Neural progenitor cell (in vitro differentiated cells): ENCODE data around the gene MYRIP. TPM values are rescaled to one million over a fixed set of nuclear protein-coding genes. Genes with fewer than 3 reads are reported as not detected.

ENCODE experiments used
- DNase-seq: peaks from one replicate; pipeline ENCODE4 v3.0.0-alpha.2; 2016; ENCODE audit warnings: low spot score
- H2AFZ ChIP-seq: fragments of 200-600 bp; sonication (generic); replicated peaks from 2 replicates; pipeline ENCODE4 v1.6.1; 2016; ENCODE audit warnings: antibody characterized with exemption
- H3F3A ChIP-seq: fragments of 200-600 bp; sonication (generic); 2 replicates; pipeline ENCODE4 v1.6.1; 2016; ENCODE audit warnings: antibody characterized with exemption, low read depth
- H3K27ac ChIP-seq: fragments of 200-600 bp; sonication (generic); 2 replicates; pipeline ENCODE4 v1.5.1; 2016; ENCODE audit warnings: mild to moderate bottlenecking
- H3K27me3 ChIP-seq: fragments of 200-600 bp; sonication (generic); 2 replicates; pipeline ENCODE4 v1.6.1; 2016; ENCODE audit warnings: mild to moderate bottlenecking, moderate library complexity
- H3K36me3 ChIP-seq: fragments of 200-600 bp; sonication (generic); 2 replicates; pipeline ENCODE4 v1.5.1; 2016
- H3K4me1 ChIP-seq: fragments of 200-600 bp; sonication (generic); 2 replicates; pipeline ENCODE4 v1.6.1; 2016; ENCODE audit warnings: mixed run types
- H3K4me2 ChIP-seq: fragments of 200-600 bp; sonication (generic); 2 replicates; pipeline ENCODE4 v1.6.1; 2016
- H3K4me3 ChIP-seq: fragments of 200-600 bp; sonication (generic); 2 replicates; pipeline ENCODE4 v1.5.1; 2016
- H3K79me2 ChIP-seq: fragments of 200-600 bp; sonication (generic); 2 replicates; pipeline ENCODE4 v1.6.1; 2016; ENCODE audit warnings: low read depth
- H3K9ac ChIP-seq: fragments of 200-600 bp; sonication (generic); 2 replicates; pipeline ENCODE4 v1.6.1; 2016
- H3K9me3 ChIP-seq: fragments of 200-600 bp; sonication (generic); 2 replicates; pipeline ENCODE4 v1.5.1; 2016; ENCODE audit warnings: low read depth
- H4K20me1 ChIP-seq: fragments of 200-600 bp; sonication (generic); 2 replicates; pipeline ENCODE4 v1.6.1; 2016; ENCODE audit warnings: low read depth
- H3K27ac Mint-ChIP-seq: 3 replicates; pipeline ENCODE4 v1.8.0; 2021; ENCODE audit warnings: mixed read lengths
- H3K27me3 Mint-ChIP-seq: 2 replicates; pipeline ENCODE4 v1.8.0; 2022; ENCODE audit warnings: low read depth, mild to moderate bottlenecking, inconsistent platforms, moderate library complexity, mixed read lengths; ENCODE audit not compliant: insufficient read depth
- H3K36me3 Mint-ChIP-seq: 3 replicates; pipeline ENCODE4 v1.8.0; 2021; ENCODE audit warnings: mixed read lengths
- H3K4me1 Mint-ChIP-seq: 3 replicates; pipeline ENCODE4 v1.8.0; 2021; ENCODE audit warnings: mixed read lengths
- H3K4me3 Mint-ChIP-seq: 3 replicates; pipeline ENCODE4 v1.8.0; 2021; ENCODE audit warnings: mild to moderate bottlenecking, moderate library complexity, mixed read lengths
- H3K9me3 Mint-ChIP-seq: 3 replicates; pipeline ENCODE4 v1.8.0; 2020; ENCODE audit warnings: mixed read lengths
- EZH2 ChIP-seq: fragments of 200-600 bp; sonication (generic); IDR thresholded peaks from 2 replicates; pipeline ENCODE4 v1.6.1; 2017; ENCODE audit warnings: antibody characterized with exemption, mild to moderate bottlenecking, moderate library complexity
- EZH2phosphoT487 ChIP-seq: fragments of 200-600 bp; sonication (generic); IDR thresholded peaks from 2 replicates; pipeline ENCODE4 v1.6.1; 2017; ENCODE audit warnings: antibody characterized with exemption
- total RNA-seq: library from RNA; depleted of rRNA; stranded (reverse); fragments of >200 nt; gene quantifications from 2 replicates; pipeline ENCODE4 v1.2.3, GENCODE V29; 2015; ENCODE audit warnings: low replicate concordance
- TF ChIP-seq, protein P1 (sequence below): fragments of 200-600 bp; sonication (generic); IDR thresholded peaks from 2 replicates; pipeline ENCODE4 v1.5.1; 2017; ENCODE audit warnings: antibody characterized with exemption, mild to moderate bottlenecking

Gene MYRIP
- total RNA-seq, 1 donor from 2014 or later = 0.62 TPM

DNA sequence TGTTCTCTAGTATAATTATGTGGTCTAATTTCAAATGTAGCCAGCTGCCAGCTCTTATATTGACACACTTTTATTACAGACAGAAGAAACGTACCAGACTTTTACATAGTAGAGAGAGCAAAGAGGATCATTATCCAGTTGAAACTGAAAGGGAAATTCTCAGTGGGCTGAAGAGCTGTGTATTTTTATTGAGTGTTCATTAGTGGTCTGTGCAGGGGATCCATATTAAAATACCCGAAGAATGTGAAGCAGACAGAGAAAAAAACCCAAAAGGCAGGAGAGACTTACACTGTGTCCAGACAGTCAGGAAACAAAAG, 41.3 kb downstream of the MYRIP start:
- Histone ChIP-seq H3K4me1 (no peaks in the 10 kb centered on the region), H3K9ac (no peak overlapping the region), H3K4me2 (no peak overlapping the region), H3K9me3 (no peaks in the 10 kb centered on the region), H3K27ac (no peak overlapping the region), H3K79me2 (no peaks in the 10 kb centered on the region), H2AFZ (no peak overlapping the region), H3K36me3 (no peaks in the 10 kb centered on the region), H3K27me3 (no peaks in the 10 kb centered on the region), H3F3A (no peaks in the 10 kb centered on the region), H3K4me3 (no peak overlapping the region), H4K20me1 (no peaks in the 10 kb centered on the region)
- Mint-ChIP-seq H3K27me3 (peaks cover 2% of the 10 kb centered on the region), H3K27ac (no peak overlapping the region), H3K9me3 (no peaks in the 10 kb centered on the region), H3K4me1 (peaks cover 5% of the 10 kb centered on the region), H3K36me3 (no peaks in the 10 kb centered on the region), H3K4me3 (no peak overlapping the region)
- TF ChIP-seq, protein P1, sequence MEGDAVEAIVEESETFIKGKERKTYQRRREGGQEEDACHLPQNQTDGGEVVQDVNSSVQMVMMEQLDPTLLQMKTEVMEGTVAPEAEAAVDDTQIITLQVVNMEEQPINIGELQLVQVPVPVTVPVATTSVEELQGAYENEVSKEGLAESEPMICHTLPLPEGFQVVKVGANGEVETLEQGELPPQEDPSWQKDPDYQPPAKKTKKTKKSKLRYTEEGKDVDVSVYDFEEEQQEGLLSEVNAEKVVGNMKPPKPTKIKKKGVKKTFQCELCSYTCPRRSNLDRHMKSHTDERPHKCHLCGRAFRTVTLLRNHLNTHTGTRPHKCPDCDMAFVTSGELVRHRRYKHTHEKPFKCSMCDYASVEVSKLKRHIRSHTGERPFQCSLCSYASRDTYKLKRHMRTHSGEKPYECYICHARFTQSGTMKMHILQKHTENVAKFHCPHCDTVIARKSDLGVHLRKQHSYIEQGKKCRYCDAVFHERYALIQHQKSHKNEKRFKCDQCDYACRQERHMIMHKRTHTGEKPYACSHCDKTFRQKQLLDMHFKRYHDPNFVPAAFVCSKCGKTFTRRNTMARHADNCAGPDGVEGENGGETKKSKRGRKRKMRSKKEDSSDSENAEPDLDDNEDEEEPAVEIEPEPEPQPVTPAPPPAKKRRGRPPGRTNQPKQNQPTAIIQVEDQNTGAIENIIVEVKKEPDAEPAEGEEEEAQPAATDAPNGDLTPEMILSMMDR = no peak
- TF ChIP-seq EZH2phosphoT487 (no peak), EZH2 (no peak)
- no peak for DNase-seq

DNA sequence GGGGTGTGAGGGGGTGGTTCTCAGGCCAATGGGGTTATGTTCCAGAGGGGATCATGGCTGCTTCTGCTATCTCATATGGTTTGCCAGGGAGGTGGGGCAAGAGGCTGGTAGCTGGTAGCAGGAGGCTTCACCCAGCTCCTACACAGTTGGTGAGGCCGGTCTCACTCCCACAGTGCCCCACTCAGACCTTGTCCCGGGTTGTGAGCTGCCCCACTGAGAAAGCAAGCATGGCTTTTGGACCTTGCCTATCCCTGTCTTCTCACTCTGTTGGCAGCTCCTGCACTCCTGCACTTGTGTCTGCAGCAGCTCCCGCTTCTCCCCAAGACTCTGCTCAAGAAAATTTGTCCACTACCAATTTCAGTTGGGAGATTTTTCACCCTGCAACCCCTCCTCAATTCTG, 46.1 kb downstream of the MYRIP start:
- Mint-ChIP-seq H3K27ac (no peak overlapping the region), H3K27me3 (peaks cover 2% of the 10 kb centered on the region), H3K36me3 (no peaks in the 10 kb centered on the region), H3K9me3 (peaks cover 8% of the 10 kb centered on the region), H3K4me3 (no peak overlapping the region), H3K4me1 (peaks cover 5% of the 10 kb centered on the region)
- no peak overlapping the region for H3K9ac ChIP-seq
- H2AFZ ChIP-seq = no peak overlapping the region
- no peaks in the 10 kb centered on the region for H3K36me3 ChIP-seq
- H3K27me3 ChIP-seq = no peaks in the 10 kb centered on the region
- no peaks in the 10 kb centered on the region for H3F3A ChIP-seq
- TF ChIP-seq, protein P1 = no peak
- TF ChIP-seq EZH2 (no peak), EZH2phosphoT487 (no peak)
- H4K20me1 ChIP-seq = no peaks in the 10 kb centered on the region
- no peak overlapping the region for H3K4me2 ChIP-seq
- no peak overlapping the region for H3K4me3 ChIP-seq
- H3K27ac ChIP-seq = no peak overlapping the region
- no peaks in the 10 kb centered on the region for H3K4me1 ChIP-seq
- H3K79me2 ChIP-seq = no peaks in the 10 kb centered on the region
- no peaks in the 10 kb centered on the region for H3K9me3 ChIP-seq
- DNase-seq = no peak

DNA sequence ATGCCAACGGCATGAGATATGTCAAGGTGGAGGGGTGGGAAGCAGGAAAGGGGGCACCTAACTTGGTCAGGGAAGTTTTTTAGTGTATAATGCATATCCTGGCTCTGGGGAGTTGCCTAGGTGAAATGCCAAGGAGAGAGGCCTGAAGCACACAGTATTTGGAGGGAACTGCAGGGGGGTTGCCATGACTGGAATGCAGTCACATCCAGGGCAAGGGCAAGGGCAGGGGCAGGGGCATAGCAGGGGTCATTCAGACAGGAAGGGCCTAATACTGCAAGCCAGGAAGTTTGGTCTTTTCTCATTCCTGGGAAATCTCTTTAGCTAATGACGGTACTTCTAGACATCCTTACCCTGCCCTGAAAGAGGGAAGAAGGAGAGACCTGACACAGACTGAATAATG, 60.5 kb downstream of the MYRIP start:
- TF ChIP-seq EZH2phosphoT487 (no peak), EZH2 (no peak)
- TF ChIP-seq, protein P1 = no peak
- Histone ChIP-seq H3K4me3 (no peak overlapping the region), H3K36me3 (no peaks in the 10 kb centered on the region), H4K20me1 (no peaks in the 10 kb centered on the region), H3K9ac (no peak overlapping the region), H3K4me1 (no peaks in the 10 kb centered on the region), H3K9me3 (no peaks in the 10 kb centered on the region), H3K27me3 (no peaks in the 10 kb centered on the region), H3K4me2 (no peak overlapping the region), H3F3A (no peaks in the 10 kb centered on the region), H2AFZ (no peak overlapping the region), H3K79me2 (no peaks in the 10 kb centered on the region), H3K27ac (no peak overlapping the region)
- H3K4me1 Mint-ChIP-seq = peaks cover 4% of the 10 kb centered on the region
- DNase-seq = no peak
- peaks cover 2% of the 10 kb centered on the region for H3K9me3 Mint-ChIP-seq
- no peak overlapping the region for H3K27ac Mint-ChIP-seq
- H3K4me3 Mint-ChIP-seq = no peak overlapping the region
- no peaks in the 10 kb centered on the region for H3K36me3 Mint-ChIP-seq
- H3K27me3 Mint-ChIP-seq = no peaks in the 10 kb centered on the region

DNA sequence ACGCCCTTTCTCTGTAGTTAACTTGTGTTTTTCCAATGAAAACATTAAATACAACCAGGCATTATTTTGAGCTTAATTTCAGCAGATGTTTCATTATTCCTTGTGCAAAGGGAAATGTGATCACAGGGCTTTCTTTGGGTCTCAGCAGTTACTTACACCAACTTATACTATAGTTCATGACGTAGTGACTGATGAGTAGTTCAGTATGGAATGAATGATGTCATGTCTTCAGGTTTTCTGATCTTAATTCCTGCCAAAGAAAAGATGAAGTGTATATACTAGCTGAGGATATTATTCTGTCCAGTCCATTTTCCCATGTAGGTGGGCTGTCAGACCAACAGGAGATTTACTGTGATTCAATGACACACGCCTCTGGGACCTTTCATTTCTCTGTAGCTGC, 61.3 kb downstream of the MYRIP start:
- H3K36me3 ChIP-seq = no peaks in the 10 kb centered on the region
- no peaks in the 10 kb centered on the region for H3K27me3 ChIP-seq
- H3K27me3 Mint-ChIP-seq = no peaks in the 10 kb centered on the region
- H2AFZ ChIP-seq = no peak overlapping the region
- H4K20me1 ChIP-seq = no peaks in the 10 kb centered on the region
- TF ChIP-seq, protein P1 = no peak
- no peak for TF ChIP-seq EZH2phosphoT487
- no peak for TF ChIP-seq EZH2
- no peaks in the 10 kb centered on the region for H3K4me1 ChIP-seq
- H3K27ac Mint-ChIP-seq = no peak overlapping the region
- H3K36me3 Mint-ChIP-seq = no peaks in the 10 kb centered on the region
- no peaks in the 10 kb centered on the region for H3F3A ChIP-seq
- H3K9me3 ChIP-seq = no peaks in the 10 kb centered on the region
- no peak overlapping the region for H3K4me3 Mint-ChIP-seq
- H3K9ac ChIP-seq = no peak overlapping the region
- H3K27ac ChIP-seq = no peak overlapping the region
- no peak for DNase-seq
- H3K9me3 Mint-ChIP-seq = peaks cover 2% of the 10 kb centered on the region
- H3K4me2 ChIP-seq = no peak overlapping the region
- H3K4me3 ChIP-seq = no peak overlapping the region
- no peaks in the 10 kb centered on the region for H3K79me2 ChIP-seq
- peaks cover 4% of the 10 kb centered on the region for H3K4me1 Mint-ChIP-seq
